ENCODE data around the gene TELO2. TPM values are rescaled to one million over a fixed set of nuclear protein-coding genes. Genes with fewer than 3 reads are reported as not detected.

TELO2 gene
- total and polyA plus RNA-seq, 2 donors (not counting 3 experiments of a cell fraction or from before 2014, with no cell fraction given), result 30.7 to 61.6 TPM

DNA sequence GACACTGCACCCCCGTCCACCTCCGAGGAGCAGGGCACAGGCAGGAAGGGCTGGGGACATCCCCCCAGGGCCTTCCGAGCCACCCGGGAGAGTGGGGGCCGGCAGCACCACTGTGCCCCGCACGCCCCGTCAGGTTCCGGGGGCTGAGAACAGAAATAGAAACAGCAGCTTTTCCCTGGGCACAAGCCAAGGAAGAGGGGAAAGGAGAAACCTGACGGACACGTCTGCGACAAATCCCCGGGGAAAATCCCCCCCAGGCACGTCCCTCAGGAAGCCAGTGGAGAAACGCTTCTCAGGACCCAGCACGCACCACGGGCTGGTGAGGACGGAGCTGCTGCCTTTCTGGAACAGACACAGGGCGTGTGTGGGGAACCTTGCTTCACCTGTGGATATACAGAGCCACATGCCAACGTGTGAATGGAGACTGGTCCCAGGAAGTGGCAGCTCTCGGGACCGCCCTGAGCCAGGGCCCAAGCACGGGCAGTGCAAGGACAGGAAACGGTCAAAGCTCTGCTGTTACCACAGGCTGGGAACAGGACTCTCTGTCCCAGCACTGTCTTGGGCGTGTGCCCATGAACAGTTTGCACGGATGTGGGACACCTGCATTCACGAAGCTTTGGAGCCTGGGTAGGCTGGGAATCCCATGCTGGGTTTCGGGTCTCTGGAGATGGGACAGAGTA is 39.1 kb downstream of the TELO2 start:
- no peaks in the 10 kb centered on the region for H4K20me1 ChIP-seq (replicated peaks; ENCODE audit: control insufficient read depth, extremely low read depth, insufficient read depth, low read length)
- H3K9me1 ChIP-seq (replicated peaks; ENCODE audit: control insufficient read depth, extremely low read depth, insufficient read depth, low read length), result no peaks in the 10 kb centered on the region
- ChIA-PET CTCF (interaction anchor here (0.8 to 2.5 kb wide), 3 partner anchors 20 to 38 kb away, joined by 3 to 16 read pairs (median 3); no protein-coding TSS in a partner anchor), POLR2A (interaction anchor here (0.9 kb wide), 1 partner anchor 11 kb away, joined by 3 read pairs; no protein-coding TSS in a partner anchor)
- H3K36me3 ChIP-seq (ENCODE audit: control insufficient read depth in 2 of 2, extremely low read depth in 1 of 2, insufficient read depth in 2 of 2, low read length in 2 of 2), result peaks cover 0 to 6% of the 10 kb centered on the region in 2 experiments
- no peak overlapping the region for H3K4me2 ChIP-seq (ENCODE audit: insufficient read depth, low read length)
- no peak overlapping the region for H2AFZ ChIP-seq (ENCODE audit: low read depth, low read length)
- TF ChIP-seq FOS (IDR thresholded peaks at IDR 0.05; ENCODE audit: borderline replicate concordance, insufficient read depth, low read length), result no peak
- no peak for DNase-seq (ENCODE audit: low read depth, low spot score)
- dilution Hi-C loops (cut with MboI; ENCODE audit: extremely low pct_ligation_motif_present, low sequenced_read_pairs) (no loop called here), intact Hi-C loops (cut with micrococcal nuclease) (no loop called here)
- no TSS peak for BruUV-seq (replicated peaks)
- no peak overlapping the region for H3K27ac ChIP-seq (ENCODE audit: insufficient read depth, low read depth, low read length)
- peak; percentile 15 for FAIRE-seq
- peaks cover 45% of the 10 kb centered on the region for H3K4me1 ChIP-seq (ENCODE audit: control insufficient read depth, extremely low read depth, insufficient read depth, low read length)
- H3K79me2 ChIP-seq (ENCODE audit: control insufficient read depth, insufficient read depth, low read length), result peaks cover 35% of the 10 kb centered on the region
- H3K9ac ChIP-seq (replicated peaks; ENCODE audit: extremely low read depth, insufficient read depth, low read length), result no peak overlapping the region
- no peaks in the 10 kb centered on the region for H3K27me3 ChIP-seq (ENCODE audit: control insufficient read depth in 2 of 2, insufficient read depth in 2 of 2, low read length in 2 of 2)
- H3K4me3 ChIP-seq (replicated peaks in 1 of 3; ENCODE audit: insufficient read depth in 1 of 3, low read depth in 1 of 3, low read length in 3 of 3), result no peak overlapping the region
- H3K9me3 ChIP-seq (replicated peaks; ENCODE audit: control insufficient read depth, insufficient read depth, low read length), result no peaks in the 10 kb centered on the region

GRCh38 chr16:1532771-1533170 is 39.6 kb downstream of the TELO2 start:
- no peak for TF ChIP-seq EZH2 (IDR thresholded peaks at IDR 0.05; ENCODE audit: borderline replicate concordance, low read depth, low read length, severe bottlenecking)
- no peak for TF ChIP-seq FOS (IDR thresholded peaks at IDR 0.05; ENCODE audit: borderline replicate concordance, insufficient read depth, low read length)
- no peak for TF ChIP-seq JUN (IDR thresholded peaks at IDR 0.05; ENCODE audit: borderline replicate concordance, insufficient read depth, insufficient read length, low read depth)
- no peak for TF ChIP-seq MAX (IDR thresholded peaks at IDR 0.05; ENCODE audit: insufficient read depth, insufficient read length)
- TF ChIP-seq, protein P1, sequence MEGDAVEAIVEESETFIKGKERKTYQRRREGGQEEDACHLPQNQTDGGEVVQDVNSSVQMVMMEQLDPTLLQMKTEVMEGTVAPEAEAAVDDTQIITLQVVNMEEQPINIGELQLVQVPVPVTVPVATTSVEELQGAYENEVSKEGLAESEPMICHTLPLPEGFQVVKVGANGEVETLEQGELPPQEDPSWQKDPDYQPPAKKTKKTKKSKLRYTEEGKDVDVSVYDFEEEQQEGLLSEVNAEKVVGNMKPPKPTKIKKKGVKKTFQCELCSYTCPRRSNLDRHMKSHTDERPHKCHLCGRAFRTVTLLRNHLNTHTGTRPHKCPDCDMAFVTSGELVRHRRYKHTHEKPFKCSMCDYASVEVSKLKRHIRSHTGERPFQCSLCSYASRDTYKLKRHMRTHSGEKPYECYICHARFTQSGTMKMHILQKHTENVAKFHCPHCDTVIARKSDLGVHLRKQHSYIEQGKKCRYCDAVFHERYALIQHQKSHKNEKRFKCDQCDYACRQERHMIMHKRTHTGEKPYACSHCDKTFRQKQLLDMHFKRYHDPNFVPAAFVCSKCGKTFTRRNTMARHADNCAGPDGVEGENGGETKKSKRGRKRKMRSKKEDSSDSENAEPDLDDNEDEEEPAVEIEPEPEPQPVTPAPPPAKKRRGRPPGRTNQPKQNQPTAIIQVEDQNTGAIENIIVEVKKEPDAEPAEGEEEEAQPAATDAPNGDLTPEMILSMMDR (IDR thresholded peaks at IDR 0.05; ENCODE audit: extremely low read depth in 1 of 2, insufficient read depth in 1 of 2, low read depth in 1 of 2, low read length in 2 of 2), result no peak
- no peak for TF ChIP-seq GATA2 (IDR thresholded peaks at IDR 0.05; ENCODE audit: insufficient read depth, insufficient read length, low read depth, low read length)
- no peak overlapping the region for H2AFZ ChIP-seq (ENCODE audit: low read depth, low read length)
- peaks cover 40% of the 10 kb centered on the region for H3K4me1 ChIP-seq (ENCODE audit: control insufficient read depth, extremely low read depth, insufficient read depth, low read length)
- CTCF ChIA-PET, result interaction anchor here (0.8 to 2.5 kb wide), 5 partner anchors 11 to 38 kb away, joined by 3 to 16 read pairs (median 7); no protein-coding TSS in a partner anchor
- H3K27ac ChIP-seq (ENCODE audit: insufficient read depth, low read depth, low read length), result peak overlapping the region; percentile 67
- no TSS peak for BruUV-seq (replicated peaks)
- no peak overlapping the region for H3K4me3 ChIP-seq (replicated peaks in 1 of 3; ENCODE audit: insufficient read depth in 1 of 3, low read depth in 1 of 3, low read length in 3 of 3)
- DNase-seq (ENCODE audit: low read depth, low spot score) (no peak), FAIRE-seq (peak; percentile 21)
- no peak overlapping the region for H3K4me2 ChIP-seq (ENCODE audit: insufficient read depth, low read length)
- POLR2A ChIA-PET, result interaction anchor here (0.9 kb wide), 1 partner anchor 10 kb away, joined by 3 read pairs; no protein-coding TSS in a partner anchor
- H3K36me3 ChIP-seq (ENCODE audit: control insufficient read depth in 2 of 2, extremely low read depth in 1 of 2, insufficient read depth in 2 of 2, low read length in 2 of 2), result peaks cover 2 to 12% of the 10 kb centered on the region in 2 experiments
- no peaks in the 10 kb centered on the region for H3K9me3 ChIP-seq (replicated peaks; ENCODE audit: control insufficient read depth, insufficient read depth, low read length)
- no peaks in the 10 kb centered on the region for H4K20me1 ChIP-seq (replicated peaks; ENCODE audit: control insufficient read depth, extremely low read depth, insufficient read depth, low read length)
- H3K9me1 ChIP-seq (replicated peaks; ENCODE audit: control insufficient read depth, extremely low read depth, insufficient read depth, low read length), result no peaks in the 10 kb centered on the region
- dilution Hi-C loops (cut with MboI; ENCODE audit: extremely low pct_ligation_motif_present, low sequenced_read_pairs), result no loop called here
- intact Hi-C loops (cut with micrococcal nuclease), result loop anchor here (1.0 kb wide), 3 partner anchors 11 to 38 kb away; no protein-coding TSS in a partner anchor
- peaks cover 41% of the 10 kb centered on the region for H3K79me2 ChIP-seq (ENCODE audit: control insufficient read depth, insufficient read depth, low read length)
- no peak overlapping the region for H3K9ac ChIP-seq (replicated peaks; ENCODE audit: extremely low read depth, insufficient read depth, low read length)
- no peaks in the 10 kb centered on the region for H3K27me3 ChIP-seq (ENCODE audit: control insufficient read depth in 2 of 2, insufficient read depth in 2 of 2, low read length in 2 of 2)

Measured in endothelial cell of umbilical vein (primary cell).